AG10803 (cell line): ENCODE data around the gene GCAT.

ENCODE experiments used
- DNase-seq: peaks from one replicate; pipeline ENCODE4 v3.0.0; 2010; ENCODE audit warnings: low read depth
- H3K4me3 ChIP-seq: 2 replicates; pipeline ENCODE4 v1.5.1; 2011; ENCODE audit warnings: mild to moderate bottlenecking, low read length, control low read depth
- TF ChIP-seq, protein P1 (sequence below): conservative IDR thresholded peaks from 2 replicates; pipeline ENCODE4 v1.5.1; 2011; ENCODE audit warnings: mild to moderate bottlenecking, low read length, control low read depth, inconsistent platforms

The GCAT gene

GRCh38 chr22:37848587-37849088 is 40.9 kb downstream of the GCAT start:
- peak; percentile 35 for DNase-seq
- TF ChIP-seq, protein P1, sequence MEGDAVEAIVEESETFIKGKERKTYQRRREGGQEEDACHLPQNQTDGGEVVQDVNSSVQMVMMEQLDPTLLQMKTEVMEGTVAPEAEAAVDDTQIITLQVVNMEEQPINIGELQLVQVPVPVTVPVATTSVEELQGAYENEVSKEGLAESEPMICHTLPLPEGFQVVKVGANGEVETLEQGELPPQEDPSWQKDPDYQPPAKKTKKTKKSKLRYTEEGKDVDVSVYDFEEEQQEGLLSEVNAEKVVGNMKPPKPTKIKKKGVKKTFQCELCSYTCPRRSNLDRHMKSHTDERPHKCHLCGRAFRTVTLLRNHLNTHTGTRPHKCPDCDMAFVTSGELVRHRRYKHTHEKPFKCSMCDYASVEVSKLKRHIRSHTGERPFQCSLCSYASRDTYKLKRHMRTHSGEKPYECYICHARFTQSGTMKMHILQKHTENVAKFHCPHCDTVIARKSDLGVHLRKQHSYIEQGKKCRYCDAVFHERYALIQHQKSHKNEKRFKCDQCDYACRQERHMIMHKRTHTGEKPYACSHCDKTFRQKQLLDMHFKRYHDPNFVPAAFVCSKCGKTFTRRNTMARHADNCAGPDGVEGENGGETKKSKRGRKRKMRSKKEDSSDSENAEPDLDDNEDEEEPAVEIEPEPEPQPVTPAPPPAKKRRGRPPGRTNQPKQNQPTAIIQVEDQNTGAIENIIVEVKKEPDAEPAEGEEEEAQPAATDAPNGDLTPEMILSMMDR, result no peak
- H3K4me3 ChIP-seq, result peak overlapping the region; percentile 97

DNA sequence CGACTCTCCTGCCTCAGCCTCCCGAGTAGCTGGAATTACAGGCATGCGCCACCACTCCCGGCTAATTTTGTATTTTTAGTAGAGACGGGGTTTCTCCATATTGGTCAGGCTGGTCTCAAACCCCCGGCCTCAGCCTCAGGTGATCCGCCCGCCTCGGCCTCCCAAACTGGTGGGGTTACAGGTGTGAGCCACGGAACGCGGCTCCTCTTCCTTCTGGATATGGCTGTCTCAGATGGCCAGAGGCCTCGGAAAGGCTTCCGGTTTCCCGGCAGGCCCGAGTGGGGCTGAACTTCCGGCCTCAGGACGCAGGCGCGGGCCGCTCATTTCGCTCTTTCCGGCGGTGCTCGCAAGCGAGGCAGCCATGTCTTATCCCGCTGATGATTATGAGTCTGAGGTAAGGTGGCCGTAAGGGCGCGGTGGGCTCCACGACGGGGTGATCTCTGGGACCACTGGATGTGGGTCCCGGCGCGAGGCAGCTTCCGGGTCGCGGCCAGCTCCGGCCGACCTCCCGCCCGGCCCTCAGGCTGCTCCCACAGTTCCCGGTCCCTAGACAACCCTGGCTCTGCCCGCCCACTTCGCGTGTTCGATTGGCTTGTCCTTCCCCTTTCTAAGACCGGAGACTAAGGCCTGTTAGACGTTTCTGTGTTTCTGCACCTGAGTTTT is 41.5 kb downstream of the GCAT start, which contains the start of gene EIF3L:
TSS of gene EIF3L (plus strand) at position 331 of the 663 bp plus-strand sequence. CDS start at position 362, 31 bp downstream.
- peak within 1 kb of the TSS; percentile 97 for H3K4me3 ChIP-seq
- peak; percentile 85 for DNase-seq
- TF ChIP-seq, protein P1, result no peak

GRCh38 chr22:37850801-37851200 is 43.1 kb downstream of the GCAT start:
- H3K4me3 ChIP-seq, result no peak overlapping the region
- DNase-seq, result no peak
- TF ChIP-seq, protein P1, result no peak

GRCh38 chr22:37852418-37852817 is 44.7 kb downstream of the GCAT start:
- TF ChIP-seq, protein P1, result no peak
- no peak overlapping the region for H3K4me3 ChIP-seq
- DNase-seq, result no peak

GRCh38 chr22:37854946-37855345 is 47.2 kb downstream of the GCAT start:
- no peak for DNase-seq
- H3K4me3 ChIP-seq, result no peak overlapping the region
- TF ChIP-seq, protein P1, result no peak

DNA sequence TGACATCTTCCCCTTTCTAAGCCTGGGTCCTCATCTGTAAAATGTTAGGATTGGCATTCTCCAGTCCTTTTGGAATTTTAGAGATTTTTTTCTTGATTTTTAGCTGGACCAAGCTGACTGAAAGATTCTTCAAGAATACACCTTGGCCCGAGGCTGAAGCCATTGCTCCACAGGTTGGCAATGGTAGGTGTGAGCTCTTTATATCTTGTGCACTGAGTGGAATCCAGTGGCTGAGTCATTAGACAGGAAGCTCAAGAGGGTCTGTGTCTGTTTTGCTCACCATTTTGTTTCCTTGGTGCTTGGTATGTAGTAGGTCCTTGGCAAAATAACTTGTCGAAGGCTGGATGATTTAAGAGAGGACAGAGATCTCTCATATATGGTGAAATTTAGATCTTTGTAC is 47.7 kb downstream of the GCAT start:
- no peak for DNase-seq
- TF ChIP-seq, protein P1, result no peak
- H3K4me3 ChIP-seq, result no peak overlapping the region

GRCh38 chr22:37860796-37861421 is 53.2 kb downstream of the GCAT start:
- TF ChIP-seq, protein P1, result no peak
- no peak overlapping the region for H3K4me3 ChIP-seq
- DNase-seq, result no peak
